ENCODE results near the gene HARBI1. TPM values are rescaled to one million over a fixed set of nuclear protein-coding genes. Genes with fewer than 3 reads are reported as not detected.
A peak's percentile ranks its signal among the peaks of the same experiment; 100 is the strongest.

Gene HARBI1
- total and polyA plus RNA-seq, 9 of the 15 experiments (the other 6 are each of a cell fraction or from before 2014, with no cell fraction given): 3.5 to 8.4 (median 5.5) TPM

DNA sequence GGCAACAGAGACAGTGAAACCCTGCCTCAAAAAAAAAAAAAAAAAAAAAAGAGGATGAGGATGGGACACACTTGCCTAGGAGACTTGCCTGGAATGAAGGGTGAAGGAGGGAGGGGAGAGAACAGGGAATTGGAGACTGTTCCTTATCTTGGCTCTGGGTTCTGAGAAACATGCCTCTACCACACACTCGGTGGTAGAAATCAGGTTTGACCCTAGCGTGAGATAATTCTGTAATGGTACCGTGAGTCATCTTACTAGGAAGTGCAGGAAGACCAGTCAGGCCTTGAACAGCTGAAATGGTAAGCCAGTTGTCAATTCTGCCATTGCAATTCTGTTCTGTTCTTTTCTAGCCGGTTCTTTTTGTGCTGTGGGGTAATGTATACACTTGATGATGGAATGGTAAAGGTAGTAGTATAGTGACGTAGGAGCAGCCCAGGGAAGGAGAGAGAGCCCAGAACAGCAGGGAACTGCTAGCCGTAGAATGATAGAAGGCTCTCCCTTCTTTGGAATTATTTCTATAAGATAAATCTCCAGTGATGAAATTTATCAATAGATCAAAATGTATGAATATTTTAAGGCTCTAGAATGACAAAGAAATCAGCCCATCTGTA lies 19.3 kb downstream of the HARBI1 start (continued):
- TF ChIP-seq, protein P1, sequence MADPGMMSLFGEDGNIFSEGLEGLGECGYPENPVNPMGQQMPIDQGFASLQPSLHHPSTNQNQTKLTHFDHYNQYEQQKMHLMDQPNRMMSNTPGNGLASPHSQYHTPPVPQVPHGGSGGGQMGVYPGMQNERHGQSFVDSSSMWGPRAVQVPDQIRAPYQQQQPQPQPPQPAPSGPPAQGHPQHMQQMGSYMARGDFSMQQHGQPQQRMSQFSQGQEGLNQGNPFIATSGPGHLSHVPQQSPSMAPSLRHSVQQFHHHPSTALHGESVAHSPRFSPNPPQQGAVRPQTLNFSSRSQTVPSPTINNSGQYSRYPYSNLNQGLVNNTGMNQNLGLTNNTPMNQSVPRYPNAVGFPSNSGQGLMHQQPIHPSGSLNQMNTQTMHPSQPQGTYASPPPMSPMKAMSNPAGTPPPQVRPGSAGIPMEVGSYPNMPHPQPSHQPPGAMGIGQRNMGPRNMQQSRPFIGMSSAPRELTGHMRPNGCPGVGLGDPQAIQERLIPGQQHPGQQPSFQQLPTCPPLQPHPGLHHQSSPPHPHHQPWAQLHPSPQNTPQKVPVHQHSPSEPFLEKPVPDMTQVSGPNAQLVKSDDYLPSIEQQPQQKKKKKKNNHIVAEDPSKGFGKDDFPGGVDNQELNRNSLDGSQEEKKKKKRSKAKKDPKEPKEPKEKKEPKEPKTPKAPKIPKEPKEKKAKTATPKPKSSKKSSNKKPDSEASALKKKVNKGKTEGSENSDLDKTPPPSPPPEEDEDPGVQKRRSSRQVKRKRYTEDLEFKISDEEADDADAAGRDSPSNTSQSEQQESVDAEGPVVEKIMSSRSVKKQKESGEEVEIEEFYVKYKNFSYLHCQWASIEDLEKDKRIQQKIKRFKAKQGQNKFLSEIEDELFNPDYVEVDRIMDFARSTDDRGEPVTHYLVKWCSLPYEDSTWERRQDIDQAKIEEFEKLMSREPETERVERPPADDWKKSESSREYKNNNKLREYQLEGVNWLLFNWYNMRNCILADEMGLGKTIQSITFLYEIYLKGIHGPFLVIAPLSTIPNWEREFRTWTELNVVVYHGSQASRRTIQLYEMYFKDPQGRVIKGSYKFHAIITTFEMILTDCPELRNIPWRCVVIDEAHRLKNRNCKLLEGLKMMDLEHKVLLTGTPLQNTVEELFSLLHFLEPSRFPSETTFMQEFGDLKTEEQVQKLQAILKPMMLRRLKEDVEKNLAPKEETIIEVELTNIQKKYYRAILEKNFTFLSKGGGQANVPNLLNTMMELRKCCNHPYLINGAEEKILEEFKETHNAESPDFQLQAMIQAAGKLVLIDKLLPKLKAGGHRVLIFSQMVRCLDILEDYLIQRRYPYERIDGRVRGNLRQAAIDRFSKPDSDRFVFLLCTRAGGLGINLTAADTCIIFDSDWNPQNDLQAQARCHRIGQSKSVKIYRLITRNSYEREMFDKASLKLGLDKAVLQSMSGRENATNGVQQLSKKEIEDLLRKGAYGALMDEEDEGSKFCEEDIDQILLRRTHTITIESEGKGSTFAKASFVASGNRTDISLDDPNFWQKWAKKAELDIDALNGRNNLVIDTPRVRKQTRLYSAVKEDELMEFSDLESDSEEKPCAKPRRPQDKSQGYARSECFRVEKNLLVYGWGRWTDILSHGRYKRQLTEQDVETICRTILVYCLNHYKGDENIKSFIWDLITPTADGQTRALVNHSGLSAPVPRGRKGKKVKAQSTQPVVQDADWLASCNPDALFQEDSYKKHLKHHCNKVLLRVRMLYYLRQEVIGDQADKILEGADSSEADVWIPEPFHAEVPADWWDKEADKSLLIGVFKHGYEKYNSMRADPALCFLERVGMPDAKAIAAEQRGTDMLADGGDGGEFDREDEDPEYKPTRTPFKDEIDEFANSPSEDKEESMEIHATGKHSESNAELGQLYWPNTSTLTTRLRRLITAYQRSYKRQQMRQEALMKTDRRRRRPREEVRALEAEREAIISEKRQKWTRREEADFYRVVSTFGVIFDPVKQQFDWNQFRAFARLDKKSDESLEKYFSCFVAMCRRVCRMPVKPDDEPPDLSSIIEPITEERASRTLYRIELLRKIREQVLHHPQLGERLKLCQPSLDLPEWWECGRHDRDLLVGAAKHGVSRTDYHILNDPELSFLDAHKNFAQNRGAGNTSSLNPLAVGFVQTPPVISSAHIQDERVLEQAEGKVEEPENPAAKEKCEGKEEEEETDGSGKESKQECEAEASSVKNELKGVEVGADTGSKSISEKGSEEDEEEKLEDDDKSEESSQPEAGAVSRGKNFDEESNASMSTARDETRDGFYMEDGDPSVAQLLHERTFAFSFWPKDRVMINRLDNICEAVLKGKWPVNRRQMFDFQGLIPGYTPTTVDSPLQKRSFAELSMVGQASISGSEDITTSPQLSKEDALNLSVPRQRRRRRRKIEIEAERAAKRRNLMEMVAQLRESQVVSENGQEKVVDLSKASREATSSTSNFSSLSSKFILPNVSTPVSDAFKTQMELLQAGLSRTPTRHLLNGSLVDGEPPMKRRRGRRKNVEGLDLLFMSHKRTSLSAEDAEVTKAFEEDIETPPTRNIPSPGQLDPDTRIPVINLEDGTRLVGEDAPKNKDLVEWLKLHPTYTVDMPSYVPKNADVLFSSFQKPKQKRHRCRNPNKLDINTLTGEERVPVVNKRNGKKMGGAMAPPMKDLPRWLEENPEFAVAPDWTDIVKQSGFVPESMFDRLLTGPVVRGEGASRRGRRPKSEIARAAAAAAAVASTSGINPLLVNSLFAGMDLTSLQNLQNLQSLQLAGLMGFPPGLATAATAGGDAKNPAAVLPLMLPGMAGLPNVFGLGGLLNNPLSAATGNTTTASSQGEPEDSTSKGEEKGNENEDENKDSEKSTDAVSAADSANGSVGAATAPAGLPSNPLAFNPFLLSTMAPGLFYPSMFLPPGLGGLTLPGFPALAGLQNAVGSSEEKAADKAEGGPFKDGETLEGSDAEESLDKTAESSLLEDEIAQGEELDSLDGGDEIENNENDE (IDR thresholded peaks at IDR 0.05; ENCODE audit: low read depth, low read length): no peak
- TF ChIP-seq, protein P2, sequence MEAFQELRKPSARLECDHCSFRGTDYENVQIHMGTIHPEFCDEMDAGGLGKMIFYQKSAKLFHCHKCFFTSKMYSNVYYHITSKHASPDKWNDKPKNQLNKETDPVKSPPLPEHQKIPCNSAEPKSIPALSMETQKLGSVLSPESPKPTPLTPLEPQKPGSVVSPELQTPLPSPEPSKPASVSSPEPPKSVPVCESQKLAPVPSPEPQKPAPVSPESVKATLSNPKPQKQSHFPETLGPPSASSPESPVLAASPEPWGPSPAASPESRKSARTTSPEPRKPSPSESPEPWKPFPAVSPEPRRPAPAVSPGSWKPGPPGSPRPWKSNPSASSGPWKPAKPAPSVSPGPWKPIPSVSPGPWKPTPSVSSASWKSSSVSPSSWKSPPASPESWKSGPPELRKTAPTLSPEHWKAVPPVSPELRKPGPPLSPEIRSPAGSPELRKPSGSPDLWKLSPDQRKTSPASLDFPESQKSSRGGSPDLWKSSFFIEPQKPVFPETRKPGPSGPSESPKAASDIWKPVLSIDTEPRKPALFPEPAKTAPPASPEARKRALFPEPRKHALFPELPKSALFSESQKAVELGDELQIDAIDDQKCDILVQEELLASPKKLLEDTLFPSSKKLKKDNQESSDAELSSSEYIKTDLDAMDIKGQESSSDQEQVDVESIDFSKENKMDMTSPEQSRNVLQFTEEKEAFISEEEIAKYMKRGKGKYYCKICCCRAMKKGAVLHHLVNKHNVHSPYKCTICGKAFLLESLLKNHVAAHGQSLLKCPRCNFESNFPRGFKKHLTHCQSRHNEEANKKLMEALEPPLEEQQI (IDR thresholded peaks at IDR 0.05): no peak
- TF ChIP-seq ZNF830 (CRISPR knock-in tag; IDR thresholded peaks at IDR 0.05) (0 out of 2 replicates have a peak, but pooled peaks have one; percentile 21), TBL1XR1 (IDR thresholded peaks at IDR 0.05; ENCODE audit: low read length in 2 of 2) (peak in 1 of 2 experiments; percentile 62; a peak in 2 of 4 replicates), EP300 (IDR thresholded peaks at IDR 0.05; ENCODE audit: low read length) (peak; percentile 59; the same call in 1 of the 2 replicates), ZNF124 (CRISPR knock-in tag; IDR thresholded peaks at IDR 0.05) (no peak), MECOM (CRISPR knock-in tag; IDR thresholded peaks at IDR 0.05) (no peak)
- TF ChIP-seq, protein P3, sequence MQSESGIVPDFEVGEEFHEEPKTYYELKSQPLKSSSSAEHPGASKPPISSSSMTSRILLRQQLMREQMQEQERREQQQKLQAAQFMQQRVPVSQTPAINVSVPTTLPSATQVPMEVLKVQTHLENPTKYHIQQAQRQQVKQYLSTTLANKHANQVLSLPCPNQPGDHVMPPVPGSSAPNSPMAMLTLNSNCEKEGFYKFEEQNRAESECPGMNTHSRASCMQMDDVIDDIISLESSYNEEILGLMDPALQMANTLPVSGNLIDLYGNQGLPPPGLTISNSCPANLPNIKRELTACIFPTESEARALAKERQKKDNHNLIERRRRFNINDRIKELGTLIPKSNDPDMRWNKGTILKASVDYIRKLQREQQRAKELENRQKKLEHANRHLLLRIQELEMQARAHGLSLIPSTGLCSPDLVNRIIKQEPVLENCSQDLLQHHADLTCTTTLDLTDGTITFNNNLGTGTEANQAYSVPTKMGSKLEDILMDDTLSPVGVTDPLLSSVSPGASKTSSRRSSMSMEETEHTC (IDR thresholded peaks at IDR 0.05): no peak
- TF ChIP-seq, protein P4, sequence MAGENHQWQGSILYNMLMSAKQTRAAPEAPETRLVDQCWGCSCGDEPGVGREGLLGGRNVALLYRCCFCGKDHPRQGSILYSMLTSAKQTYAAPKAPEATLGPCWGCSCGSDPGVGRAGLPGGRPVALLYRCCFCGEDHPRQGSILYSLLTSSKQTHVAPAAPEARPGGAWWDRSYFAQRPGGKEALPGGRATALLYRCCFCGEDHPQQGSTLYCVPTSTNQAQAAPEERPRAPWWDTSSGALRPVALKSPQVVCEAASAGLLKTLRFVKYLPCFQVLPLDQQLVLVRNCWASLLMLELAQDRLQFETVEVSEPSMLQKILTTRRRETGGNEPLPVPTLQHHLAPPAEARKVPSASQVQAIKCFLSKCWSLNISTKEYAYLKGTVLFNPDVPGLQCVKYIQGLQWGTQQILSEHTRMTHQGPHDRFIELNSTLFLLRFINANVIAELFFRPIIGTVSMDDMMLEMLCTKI (IDR thresholded peaks at IDR 0.05; ENCODE audit: partially characterized antibody): no peak

All from K562 (cell line).